GM19452 (cell line): ENCODE measurements around the gene PKDCC.

Experiments used
- ATAC-seq: cut with Tn5 transposase; IDR thresholded peaks from one replicate; pipeline ENCODE4 v1.9.1; 2021; ENCODE audit not compliant: unreplicated experiment

PKDCC gene

GRCh38 chr2:42047488-42048298 is at the start of gene PKDCC:
PKDCC (plus strand) TSS chr2:42048021; CDS start chr2:42048200, 179 bp downstream.
- no peak for ATAC-seq

DNA sequence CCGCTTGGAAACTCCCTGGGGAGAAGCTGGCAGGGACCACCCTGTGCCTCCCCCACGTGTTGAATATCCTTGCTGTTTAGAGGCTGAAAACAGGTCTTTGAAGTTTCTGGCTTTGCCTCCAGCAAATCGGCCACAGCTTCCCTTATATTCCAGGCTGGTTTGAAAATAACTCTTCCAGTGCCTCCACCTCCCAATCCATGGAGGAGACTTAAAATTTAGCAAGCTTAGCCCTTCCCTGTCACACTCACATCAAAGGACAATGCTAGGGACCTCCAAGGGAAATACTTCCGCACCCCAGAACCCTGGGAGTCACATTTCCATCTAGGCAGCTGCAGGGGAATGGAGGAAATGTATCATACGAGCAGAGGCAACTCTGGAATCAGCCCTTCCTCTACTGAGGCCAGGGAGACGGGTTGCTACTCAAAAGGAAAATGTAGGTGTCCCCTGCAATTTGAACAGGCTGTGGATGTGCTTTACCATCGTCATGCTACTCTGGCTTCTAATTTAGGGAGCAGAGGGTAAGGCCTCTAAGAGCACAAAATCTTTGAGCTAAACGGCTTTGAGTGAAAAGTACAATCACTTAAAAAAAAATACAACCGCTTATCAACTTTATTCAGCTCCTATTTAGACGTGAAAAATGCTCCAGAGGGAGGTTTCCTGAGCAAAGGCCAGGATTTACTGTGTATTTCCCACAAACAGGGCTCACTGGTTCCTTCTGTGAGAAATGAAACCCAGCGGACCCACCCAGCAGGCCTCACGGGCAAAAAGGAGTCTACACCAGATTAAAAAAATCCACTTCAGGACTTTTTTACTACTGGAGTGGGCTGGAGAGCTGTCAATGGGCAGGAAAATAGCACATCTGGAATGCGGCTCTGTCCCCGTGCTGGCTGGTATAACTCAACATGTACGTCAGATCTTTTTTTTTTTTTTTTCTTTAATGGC is 49.4 kb upstream of the PKDCC start:
- no peak for ATAC-seq

- no peak for ATAC-seq
Measured at GRCh38 chr2:41999128-41999480, 48.7 kb upstream of the PKDCC start.

DNA sequence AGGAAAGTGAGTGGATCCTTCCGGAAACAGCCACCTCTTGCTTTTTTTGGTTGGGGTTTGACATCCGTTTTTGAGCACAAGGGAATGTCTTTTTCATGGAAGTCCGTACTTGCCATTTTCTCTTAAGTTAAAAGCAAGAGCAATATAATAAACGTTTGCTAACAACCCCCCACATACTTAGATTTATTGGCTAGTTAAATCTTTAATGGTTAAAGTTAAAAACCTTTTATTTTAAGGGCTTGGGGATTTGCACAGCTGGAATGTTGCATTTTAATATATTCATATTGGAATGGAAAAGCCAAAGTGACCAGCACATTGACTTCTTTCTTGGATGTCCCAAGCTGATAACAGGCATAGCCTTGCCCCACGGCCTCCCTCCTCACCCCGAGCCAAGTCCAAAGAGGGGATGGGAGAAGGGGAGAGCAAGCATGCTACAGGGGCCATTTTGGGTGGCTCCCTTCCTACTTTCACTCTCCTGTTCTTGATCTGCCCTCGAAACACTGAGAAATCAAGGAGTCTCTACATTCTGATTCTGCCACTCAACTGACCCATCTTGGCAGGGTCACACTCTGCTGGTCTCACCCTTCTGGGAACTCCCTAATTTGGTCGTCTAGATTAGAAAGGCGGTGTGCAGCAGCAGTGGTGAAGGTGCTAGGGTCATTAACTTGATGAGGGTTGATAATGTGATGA is 48.1 kb upstream of the PKDCC start:
- ATAC-seq: no peak

DNA sequence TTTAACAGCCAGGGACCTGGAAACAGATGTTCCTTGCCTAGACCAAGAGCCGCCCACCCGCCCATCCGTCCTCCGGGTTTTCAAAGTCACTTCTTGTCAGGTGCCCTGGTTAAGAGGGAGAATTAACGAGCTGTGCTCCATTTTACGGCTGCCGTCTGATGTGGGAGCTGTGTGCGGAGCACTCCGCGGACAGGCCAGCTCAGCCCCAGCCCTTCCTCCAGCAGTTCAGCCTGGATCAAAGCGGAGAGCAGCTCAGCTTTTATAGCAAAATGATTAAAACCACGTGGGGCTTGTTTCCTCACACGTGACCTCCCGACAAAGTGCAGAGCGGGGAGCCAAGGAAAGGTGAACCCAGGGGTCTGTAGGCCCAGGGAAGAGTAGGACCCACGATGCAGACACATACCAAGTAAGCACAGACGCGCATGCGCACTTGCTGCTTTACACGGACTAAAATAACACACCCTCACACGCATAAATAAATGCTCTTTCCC is 46.1 kb upstream of the PKDCC start:
- no peak for ATAC-seq

GRCh38 chr2:42007551-42007950 is 40.3 kb upstream of the PKDCC start:
- ATAC-seq: no peak

DNA sequence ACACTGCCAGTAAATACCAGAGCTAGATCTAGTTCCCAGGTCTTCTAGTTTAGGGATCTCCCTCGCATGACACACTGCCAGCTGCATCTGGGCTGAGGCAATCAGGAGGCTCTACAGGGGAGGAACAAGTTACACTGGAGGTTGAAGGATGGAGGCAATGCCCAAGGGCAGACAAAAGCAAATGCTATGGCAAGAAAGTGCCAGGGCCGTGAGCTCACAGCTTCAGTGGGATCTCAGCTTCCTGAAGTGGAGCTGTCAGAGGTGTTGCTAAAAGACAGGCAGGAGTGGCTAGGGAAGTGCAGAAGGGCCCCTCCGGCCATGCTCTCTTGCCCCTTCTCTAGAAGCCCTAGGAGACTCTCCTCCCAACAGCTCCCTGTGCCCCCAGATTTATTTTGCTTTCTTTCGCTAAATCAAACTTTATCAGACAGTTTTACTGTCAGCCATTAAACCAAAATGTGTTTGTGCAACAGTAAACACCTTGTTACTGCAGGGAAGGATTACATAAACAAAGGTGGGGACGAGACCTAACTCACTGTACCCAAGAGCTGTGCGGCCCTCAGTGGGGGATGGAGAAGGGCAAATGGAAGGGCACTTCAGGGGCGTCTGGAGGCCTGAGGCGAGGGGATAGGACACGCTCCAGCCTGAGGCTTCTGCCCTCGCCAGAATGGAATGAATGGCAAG is 39.4 kb upstream of the PKDCC start:
- no peak for ATAC-seq

- ATAC-seq: peak; percentile 51
Measured at GRCh38 chr2:42009657-42010580, 37.9 kb upstream of the PKDCC start.

DNA sequence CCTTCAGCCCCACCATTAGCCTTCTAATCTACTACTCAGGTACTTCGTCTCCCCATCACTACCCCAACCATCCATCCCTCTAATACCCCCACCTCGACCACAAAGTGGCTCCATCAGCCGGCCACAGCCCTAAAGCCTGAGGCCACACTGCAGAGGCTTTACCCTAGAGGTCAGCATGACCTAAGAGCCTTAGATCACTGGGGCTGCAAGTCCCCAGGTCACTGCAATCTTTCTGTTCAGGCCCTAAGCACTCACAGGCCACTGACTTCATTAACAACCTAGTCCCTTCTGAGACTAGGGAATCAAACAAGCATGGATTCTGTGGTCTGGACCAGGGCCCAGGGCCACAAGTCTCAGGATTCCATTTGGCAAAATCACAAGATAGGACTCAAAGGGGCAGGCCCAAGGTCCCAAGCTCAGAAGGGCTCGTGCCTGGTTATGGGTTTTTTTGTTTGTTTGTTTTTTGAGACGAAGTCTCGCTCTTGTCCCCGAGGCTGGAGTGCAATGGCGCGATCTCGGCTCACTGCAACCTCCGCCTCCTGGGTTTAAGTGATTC is 37.0 kb upstream of the PKDCC start:
- ATAC-seq: no peak

- no peak for ATAC-seq
Measured at GRCh38 chr2:42012137-42012536, 35.7 kb upstream of the PKDCC start.

DNA sequence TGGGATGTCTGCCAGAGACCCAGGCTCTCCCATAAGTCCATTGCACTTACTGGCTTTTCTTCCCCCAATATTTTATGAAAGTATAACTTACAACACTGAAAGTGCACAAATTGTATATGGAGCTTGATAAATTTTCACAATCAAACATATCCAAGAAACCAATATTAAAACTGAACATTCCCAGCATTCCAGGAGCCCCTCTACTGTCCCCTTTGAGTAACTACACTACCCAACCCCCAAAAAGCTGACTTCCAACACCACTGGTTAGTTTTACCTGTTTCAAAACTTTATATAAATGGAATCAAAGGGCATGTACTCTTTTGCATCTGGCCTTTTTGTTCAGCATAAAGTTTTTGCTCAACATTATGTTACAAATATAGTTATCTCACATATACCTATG is 35.2 kb upstream of the PKDCC start:
- no peak for ATAC-seq

- ATAC-seq: no peak
Measured at GRCh38 chr2:42013409-42013808, 34.4 kb upstream of the PKDCC start.

DNA sequence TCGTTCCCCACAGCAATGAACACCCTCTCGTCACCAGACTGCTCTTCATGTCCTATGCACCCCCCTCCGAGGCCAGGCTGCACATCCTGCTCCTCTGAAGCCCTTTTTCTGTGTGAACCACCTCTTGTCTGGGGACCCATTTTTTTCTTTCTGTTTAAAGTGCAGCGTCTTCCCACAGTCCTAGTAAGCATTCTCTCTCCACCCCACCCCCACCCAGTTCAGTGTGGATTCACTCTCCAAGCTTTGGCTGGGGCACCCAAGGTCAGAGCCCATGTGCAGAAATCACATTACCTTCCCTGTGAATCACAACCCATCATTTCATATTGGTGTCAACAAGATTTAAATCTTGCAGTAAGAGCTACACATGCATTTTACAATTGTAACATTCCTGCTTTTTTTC is 26.4 kb upstream of the PKDCC start:
- ATAC-seq: no peak

- no peak for ATAC-seq
Measured at GRCh38 chr2:42025151-42025582, 22.7 kb upstream of the PKDCC start.

GRCh38 chr2:42026272-42026671 is 21.5 kb upstream of the PKDCC start:
- ATAC-seq: no peak

- peak; percentile 84 for ATAC-seq
Measured at GRCh38 chr2:42028571-42029148, 19.2 kb upstream of the PKDCC start.

DNA sequence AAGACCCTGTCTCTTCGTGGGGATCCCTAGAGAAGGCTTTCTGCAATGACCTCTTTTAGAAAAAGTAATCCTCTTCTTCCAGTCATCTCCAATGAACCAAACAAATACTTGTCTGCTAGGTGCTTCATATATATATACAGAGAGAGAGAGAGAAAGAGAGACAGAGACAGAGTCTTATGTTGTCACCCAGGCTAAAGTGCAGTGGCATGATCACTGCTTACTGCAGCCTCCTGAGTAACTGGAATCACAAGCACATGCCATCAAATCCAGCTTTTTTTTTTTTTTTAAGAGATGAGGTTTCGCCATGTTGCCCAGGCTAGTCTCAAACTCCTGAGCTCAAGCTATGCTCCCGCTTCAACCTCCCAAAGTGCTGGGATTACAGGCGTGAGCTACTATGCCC is 18.6 kb upstream of the PKDCC start:
- ATAC-seq: peak; percentile 15

- ATAC-seq: no peak
Measured at GRCh38 chr2:42029639-42030199, 18.1 kb upstream of the PKDCC start.
